DOHH2 (cell line): ENCODE data around the gene GNPDA1.
"Not testable (repeated sequence)": the region's sequence is repeated elsewhere in the genome, so short reads cannot be mapped to it uniquely, and the experiment has no call there.

Experiments
- H3F3A ChIP-seq: fragments of 200-600 bp; sonication (generic), shearing (Covaris generic); 2 replicates; pipeline ENCODE4 v1.6.0; 2016; ENCODE audit warnings: antibody characterized with exemption, mild to moderate bottlenecking; ENCODE audit not compliant: control insufficient read depth, insufficient read depth
- H3K27ac ChIP-seq: fragments of 200-600 bp; sonication (generic); 2 replicates; pipeline ENCODE4 v1.5.1; 2014; ENCODE audit warnings: low read depth, mild to moderate bottlenecking, low read length, moderate library complexity
- H3K27me3 ChIP-seq: fragments of 200-600 bp; sonication (generic); 2 replicates; pipeline ENCODE4 v1.6.1; 2014; ENCODE audit warnings: mild to moderate bottlenecking, low read length, mixed read lengths; ENCODE audit not compliant: control insufficient read depth
- H3K36me3 ChIP-seq: fragments of 200-600 bp; sonication (generic); 2 replicates; pipeline ENCODE4 v1.6.1; 2014; ENCODE audit warnings: mild to moderate bottlenecking, low read length, moderate library complexity, mixed read lengths; ENCODE audit not compliant: control insufficient read depth
- H3K4me1 ChIP-seq: fragments of 200-600 bp; sonication (generic); 2 replicates; pipeline ENCODE4 v1.6.1; 2014; ENCODE audit warnings: mild to moderate bottlenecking, low read length, mixed read lengths; ENCODE audit not compliant: control insufficient read depth
- H3K4me2 ChIP-seq: fragments of 200-600 bp; sonication (generic); 2 replicates; pipeline ENCODE4 v1.6.0; 2014; ENCODE audit warnings: mild to moderate bottlenecking, low read length, moderate library complexity
- H3K4me3 ChIP-seq: fragments of 200-600 bp; sonication (generic); 2 replicates; pipeline ENCODE4 v1.5.1; 2014; ENCODE audit warnings: mild to moderate bottlenecking, low read length, mixed read lengths
- H3K79me2 ChIP-seq: fragments of 200-600 bp; sonication (generic); 2 replicates; pipeline ENCODE4 v1.6.1; 2014; ENCODE audit warnings: mild to moderate bottlenecking, low read length, mixed read lengths; ENCODE audit not compliant: control insufficient read depth
- H3K9me2 ChIP-seq: fragments of 200-600 bp; sonication (generic); replicated peaks from 2 replicates; pipeline ENCODE4 v1.6.1; 2014; ENCODE audit warnings: mild to moderate bottlenecking, low read length, mixed read lengths; ENCODE audit not compliant: control insufficient read depth
- H3K9me3 ChIP-seq: fragments of 200-600 bp; sonication (generic); 2 replicates; pipeline ENCODE4 v1.6.1; 2014; ENCODE audit warnings: antibody characterized with exemption, low read length, mixed read lengths; ENCODE audit not compliant: control insufficient read depth, insufficient read depth
- H4K20me1 ChIP-seq: fragments of 200-600 bp; sonication (generic); 2 replicates; pipeline ENCODE4 v1.6.0; 2014; ENCODE audit warnings: low read depth, mild to moderate bottlenecking, antibody characterized with exemption, low read length, moderate library complexity; ENCODE audit not compliant: control insufficient read depth, insufficient read depth
- CTCF ChIP-seq: fragments of 200-600 bp; sonication (generic); IDR thresholded peaks from one replicate; pipeline ENCODE4 v1.5.1; 2014; ENCODE audit warnings: antibody characterized with exemption, mild to moderate bottlenecking, low read depth, low read length; ENCODE audit not compliant: poor library complexity, severe bottlenecking
- EZH2phosphoT487 ChIP-seq: fragments of 200-600 bp; sonication (generic); IDR thresholded peaks from 2 replicates; pipeline ENCODE4 v1.6.1; 2017; ENCODE audit warnings: borderline replicate concordance, mild to moderate bottlenecking, antibody characterized with exemption, low read length, moderate library complexity, mixed read lengths

Gene GNPDA1

GRCh38 chr5:142038735-142039134 is 25.9 kb upstream of the GNPDA1 start:
- Histone ChIP-seq H3K9me2 (no peaks in the 10 kb centered on the region), H3K27me3 (peaks cover 5% of the 10 kb centered on the region; the same call in 1 of the 2 replicates), H3K4me1 (no peaks in the 10 kb centered on the region), H3K27ac (no peak overlapping the region), H3K4me3 (no peak overlapping the region), H3K4me2 (no peak overlapping the region), H4K20me1 (no peaks in the 10 kb centered on the region), H3K9me3 (no peaks in the 10 kb centered on the region), H3K79me2 (no peaks in the 10 kb centered on the region), H3K36me3 (no peaks in the 10 kb centered on the region), H3F3A (no peaks in the 10 kb centered on the region)
- TF ChIP-seq CTCF, result no peak
- TF ChIP-seq EZH2phosphoT487, result no peak

- not testable (repeated sequence) for H3K4me3 ChIP-seq, H3K9me2 ChIP-seq, H3K36me3 ChIP-seq, H3K4me1 ChIP-seq, H4K20me1 ChIP-seq, H3K27ac ChIP-seq, H3K9me3 ChIP-seq, H3K4me2 ChIP-seq, H3F3A ChIP-seq, H3K79me2 ChIP-seq
- peaks cover 14% of the 10 kb centered on the region for H3K27me3 ChIP-seq
Observed at GRCh38 chr5:142037599-142037998, 24.8 kb upstream of the GNPDA1 start.

GRCh38 chr5:142036918-142037317 is 24.1 kb upstream of the GNPDA1 start:
- Histone ChIP-seq H3K4me3 (no peak overlapping the region), H3K79me2 (no peaks in the 10 kb centered on the region), H3K9me3 (no peaks in the 10 kb centered on the region), H3F3A (no peaks in the 10 kb centered on the region), H3K36me3 (no peaks in the 10 kb centered on the region), H3K27ac (no peak overlapping the region), H3K27me3 (peaks cover 20% of the 10 kb centered on the region), H3K4me2 (no peak overlapping the region), H3K9me2 (no peaks in the 10 kb centered on the region), H3K4me1 (no peaks in the 10 kb centered on the region), H4K20me1 (no peaks in the 10 kb centered on the region)
- TF ChIP-seq CTCF, result no peak
- no peak for TF ChIP-seq EZH2phosphoT487

GRCh38 chr5:142034994-142035393 is 22.2 kb upstream of the GNPDA1 start:
- no peak overlapping the region for H3K4me2 ChIP-seq
- TF ChIP-seq CTCF (no peak), EZH2phosphoT487 (no peak)
- H4K20me1 ChIP-seq, result no peaks in the 10 kb centered on the region
- no peaks in the 10 kb centered on the region for H3K4me1 ChIP-seq
- no peaks in the 10 kb centered on the region for H3K9me3 ChIP-seq
- no peaks in the 10 kb centered on the region for H3F3A ChIP-seq
- no peak overlapping the region for H3K4me3 ChIP-seq
- H3K36me3 ChIP-seq, result no peaks in the 10 kb centered on the region
- no peak overlapping the region for H3K27ac ChIP-seq
- H3K27me3 ChIP-seq, result peaks cover 37% of the 10 kb centered on the region
- H3K79me2 ChIP-seq, result no peaks in the 10 kb centered on the region
- H3K9me2 ChIP-seq, result no peaks in the 10 kb centered on the region

GRCh38 chr5:142033632-142034567 is 21.1 kb upstream of the GNPDA1 start:
- not testable (repeated sequence) for H3K79me2 ChIP-seq, H3K9me2 ChIP-seq, H3K9me3 ChIP-seq, H3K4me2 ChIP-seq, H3K36me3 ChIP-seq, H3K4me1 ChIP-seq, H3K4me3 ChIP-seq, H4K20me1 ChIP-seq, H3F3A ChIP-seq, H3K27ac ChIP-seq
- H3K27me3 ChIP-seq, result peaks cover 44% of the 10 kb centered on the region
